GM18520 (cell line): Measurements from ENCODE around the gene GRAMD2B.
"Not testable (repeated sequence)": the region's sequence is repeated elsewhere in the genome, so short reads cannot be mapped to it uniquely, and the experiment has no call there.

Experiments
- ATAC-seq: cut with Tn5 transposase; IDR thresholded peaks from one replicate; pipeline ENCODE4 v1.9.1; 2021; ENCODE audit not compliant: unreplicated experiment

GRAMD2B gene

GRCh38 chr5:126422994-126423788, at the start of gene GRAMD2B:
Gene GRAMD2B, plus strand, starts transcription at chr5:126423409. Its CDS starts 198 bp downstream, at chr5:126423607.
- peak; percentile 74 for ATAC-seq

GRCh38 chr5:126374109-126374416, 49.1 kb upstream of the GRAMD2B start:
- ATAC-seq = no peak

GRCh38 chr5:126376443-126376842, 46.8 kb upstream of the GRAMD2B start:
- ATAC-seq = no peak

GRCh38 chr5:126377424-126377823, 45.8 kb upstream of the GRAMD2B start:
- ATAC-seq = no peak

GRCh38 chr5:126380316-126380715, 42.9 kb upstream of the GRAMD2B start:
- ATAC-seq = not testable (repeated sequence)

GRCh38 chr5:126383246-126383645, 40.0 kb upstream of the GRAMD2B start:
- ATAC-seq = no peak

GRCh38 chr5:126383776-126384175, 39.4 kb upstream of the GRAMD2B start:
- no peak for ATAC-seq

- no peak for ATAC-seq
These were observed 38.2 kb upstream of the GRAMD2B start for GRCh38 chr5:126384985-126385384.

- no peak for ATAC-seq
These were observed 37.4 kb upstream of the GRAMD2B start for GRCh38 chr5:126385524-126386502.

- ATAC-seq = no peak
These were observed 34.0 kb upstream of the GRAMD2B start for GRCh38 chr5:126389179-126389578.

GRCh38 chr5:126390051-126390450, 33.2 kb upstream of the GRAMD2B start:
- no peak for ATAC-seq

GRCh38 chr5:126391386-126391785, 31.8 kb upstream of the GRAMD2B start:
- no peak for ATAC-seq

GRCh38 chr5:126394211-126394788, 28.9 kb upstream of the GRAMD2B start:
- no peak for ATAC-seq

GRCh38 chr5:126395198-126395597, 28.0 kb upstream of the GRAMD2B start:
- no peak for ATAC-seq

- no peak for ATAC-seq
These were observed 27.6 kb upstream of the GRAMD2B start for GRCh38 chr5:126395605-126396004.

- peak; percentile 78 for ATAC-seq
These were observed 26.5 kb upstream of the GRAMD2B start for GRCh38 chr5:126396721-126397120.

GRCh38 chr5:126398791-126399190, 24.4 kb upstream of the GRAMD2B start:
- no peak for ATAC-seq

GRCh38 chr5:126400621-126401251, 22.5 kb upstream of the GRAMD2B start:
- ATAC-seq = no peak

- ATAC-seq = no peak
These were observed 20.3 kb upstream of the GRAMD2B start for GRCh38 chr5:126402621-126403555.

- no peak for ATAC-seq
These were observed 19.3 kb upstream of the GRAMD2B start for GRCh38 chr5:126403876-126404275.
